HEK293 (cell line): ENCODE data around the gene POLR3B.

Source experiments
- CTCF ChIA-PET: fragments of 350-600 bp; formaldehyde crosslinking; extraction: SDS; loops from one replicate; lab custom pipeline; 2021; ENCODE audit warnings: antibody characterized with exemption; lab: Yijun Ruan, JAX
- POLR2A ChIA-PET: fragments of 300-600 bp; formaldehyde crosslinking; extraction: SDS; loops from one replicate; lab custom pipeline; 2020; ENCODE audit warnings: antibody characterized with exemption, inconsistent platforms; lab: Yijun Ruan, JAX
- H3K27ac ChIP-seq: fragments of 200-500 bp; sonication (Bioruptor generic); 2 replicates; pipeline ENCODE4 v1.5.1; 2014; ENCODE audit warnings: low read depth, low read length, control low read depth, inconsistent platforms; ENCODE audit errors: extremely low read depth
- H3K36me3 ChIP-seq, 2 experiments: fragments of 200-500 bp in 1 of 2; sonication (Bioruptor generic) in 1 of 2; 1 replicate in 1 of 2; 2 replicates in 1 of 2; pipeline ENCODE4 v1.5.1; 2014 to 2017; ENCODE audit warnings: inconsistent platforms in 2 of 2, low read length in 2 of 2; ENCODE audit not compliant: control insufficient read depth in 2 of 2, insufficient read depth in 1 of 2
- H3K4me1 ChIP-seq: fragments of 200-500 bp; sonication (Bioruptor generic); 2 replicates; pipeline ENCODE4 v1.5.1; 2014; ENCODE audit warnings: mild to moderate bottlenecking, low read length, inconsistent platforms; ENCODE audit not compliant: control insufficient read depth, insufficient read depth
- H3K4me3 ChIP-seq: 2 replicates; pipeline ENCODE4 v1.5.1; 2011; ENCODE audit warnings: low read depth, mild to moderate bottlenecking, control low read depth, low read length, moderate library complexity
- H3K9me3 ChIP-seq: fragments of 200-500 bp; sonication (Bioruptor generic); 2 replicates; pipeline ENCODE4 v1.5.1; 2014; ENCODE audit warnings: low read depth, low read length, inconsistent platforms; ENCODE audit not compliant: control insufficient read depth, insufficient read depth
- EGR2 ChIP-seq: fragments of 450-650 bp; formaldehyde crosslinking; IDR thresholded peaks from 2 replicates; pipeline ENCODE4 v1.5.1; 2016; ENCODE audit warnings: low read depth, missing biosample characterization, missing genetic modification characterization
- KLF10 ChIP-seq: fragments of 450-650 bp; IDR thresholded peaks from 2 replicates; pipeline ENCODE4 v1.5.1; 2018; ENCODE audit warnings: missing biosample characterization, mild to moderate bottlenecking, missing genetic modification characterization
- KLF9 ChIP-seq: fragments of 450-650 bp; formaldehyde crosslinking; IDR thresholded peaks from 2 replicates; pipeline ENCODE4 v1.5.1; 2016; ENCODE audit warnings: missing biosample characterization, missing genetic modification characterization, low read depth
- PRDM1 ChIP-seq: fragments of 450-650 bp; formaldehyde crosslinking; IDR thresholded peaks from 2 replicates; pipeline ENCODE4; 2016; ENCODE audit warnings: missing biosample characterization, missing genetic modification characterization
- SCRT1 ChIP-seq: fragments of 450-650 bp; formaldehyde crosslinking; IDR thresholded peaks from 2 replicates; pipeline ENCODE4 v1.5.1; 2016; ENCODE audit warnings: missing biosample characterization, missing genetic modification characterization, borderline replicate concordance
- TRIM28 ChIP-seq: IDR thresholded peaks from 2 replicates; pipeline ENCODE4 v1.6.1; 2011; ENCODE audit warnings: low read length, control low read depth, borderline replicate concordance
- ZNF133 ChIP-seq: fragments of 450-650 bp; formaldehyde crosslinking; IDR thresholded peaks from 2 replicates; pipeline ENCODE4 v1.5.1; 2016; ENCODE audit warnings: missing biosample characterization, missing genetic modification characterization
- ZNF174 ChIP-seq: fragments of 450-650 bp; formaldehyde crosslinking; IDR thresholded peaks from 2 replicates; pipeline ENCODE4 v1.5.0; 2017; ENCODE audit warnings: missing biosample characterization, mild to moderate bottlenecking, missing genetic modification characterization
- ZNF335 ChIP-seq: fragments of 450-650 bp; formaldehyde crosslinking; conservative IDR thresholded peaks from 2 replicates; pipeline ENCODE4 v1.5.1; 2016; ENCODE audit warnings: missing biosample characterization, missing genetic modification characterization
- ZNF350 ChIP-seq: fragments of 450-650 bp; formaldehyde crosslinking; IDR thresholded peaks from 2 replicates; pipeline ENCODE4 v1.5.0; 2017; ENCODE audit warnings: missing biosample characterization, mild to moderate bottlenecking, missing genetic modification characterization
- ZNF624 ChIP-seq: fragments of 450-650 bp; formaldehyde crosslinking; IDR thresholded peaks from 2 replicates; pipeline ENCODE4 v1.5.1; 2017; ENCODE audit warnings: missing biosample characterization, missing genetic modification characterization
- TF ChIP-seq, protein P1 (sequence below): fragments of 450-650 bp; formaldehyde crosslinking; IDR thresholded peaks from 2 replicates; pipeline ENCODE4 v1.5.1; 2016; ENCODE audit warnings: missing biosample characterization, missing genetic modification characterization, borderline replicate concordance
- TF ChIP-seq, protein P2 (sequence below): fragments of 450-650 bp; formaldehyde crosslinking; IDR thresholded peaks from 2 replicates; pipeline ENCODE4 v1.5.1; 2016; ENCODE audit warnings: missing biosample characterization, missing genetic modification characterization, low read depth
- TF ChIP-seq, protein P3 (sequence below): fragments of 450-650 bp; formaldehyde crosslinking; IDR thresholded peaks from 2 replicates; pipeline ENCODE4 v1.5.1; 2016; ENCODE audit warnings: missing biosample characterization, missing genetic modification characterization

Gene POLR3B

DNA sequence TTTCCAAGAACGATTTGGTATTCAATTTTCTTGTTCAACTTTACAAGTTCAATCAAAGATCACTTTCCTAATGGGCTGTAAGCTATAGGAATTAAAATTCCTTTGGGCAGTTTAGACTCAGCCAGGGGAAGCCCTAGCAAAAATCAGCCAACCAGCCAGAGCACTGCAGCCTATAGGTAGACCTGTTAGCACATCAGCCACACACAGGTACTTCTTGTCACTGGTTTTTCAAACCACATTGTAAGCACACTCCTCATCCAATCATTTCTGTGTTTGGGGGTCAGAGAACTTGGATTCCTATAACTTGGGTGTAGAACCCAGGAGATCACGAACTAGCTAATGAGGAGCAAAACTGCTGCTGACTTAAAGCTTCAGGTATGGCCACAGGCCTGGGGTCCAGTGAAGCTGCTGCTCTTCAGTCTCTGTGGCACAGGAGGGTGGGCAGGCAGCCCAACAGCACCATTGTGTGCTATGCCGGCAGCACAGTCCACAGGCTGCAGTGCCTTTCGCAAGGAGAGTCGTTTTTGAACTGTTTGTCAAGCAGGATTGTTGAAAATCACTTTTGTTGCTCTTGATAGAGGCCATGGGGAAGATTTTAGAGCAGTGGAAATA is 137.9 kb downstream of the POLR3B start:
- Histone ChIP-seq H3K9me3 (no peaks in the 10 kb centered on the region), H3K4me3 (no peak overlapping the region), H3K4me1 (no peaks in the 10 kb centered on the region), H3K36me3 (peaks cover 0 to 32% of the 10 kb centered on the region in 2 experiments; a peak in 1 of 3 replicates), H3K27ac (no peak overlapping the region)
- TF ChIP-seq, protein P1, sequence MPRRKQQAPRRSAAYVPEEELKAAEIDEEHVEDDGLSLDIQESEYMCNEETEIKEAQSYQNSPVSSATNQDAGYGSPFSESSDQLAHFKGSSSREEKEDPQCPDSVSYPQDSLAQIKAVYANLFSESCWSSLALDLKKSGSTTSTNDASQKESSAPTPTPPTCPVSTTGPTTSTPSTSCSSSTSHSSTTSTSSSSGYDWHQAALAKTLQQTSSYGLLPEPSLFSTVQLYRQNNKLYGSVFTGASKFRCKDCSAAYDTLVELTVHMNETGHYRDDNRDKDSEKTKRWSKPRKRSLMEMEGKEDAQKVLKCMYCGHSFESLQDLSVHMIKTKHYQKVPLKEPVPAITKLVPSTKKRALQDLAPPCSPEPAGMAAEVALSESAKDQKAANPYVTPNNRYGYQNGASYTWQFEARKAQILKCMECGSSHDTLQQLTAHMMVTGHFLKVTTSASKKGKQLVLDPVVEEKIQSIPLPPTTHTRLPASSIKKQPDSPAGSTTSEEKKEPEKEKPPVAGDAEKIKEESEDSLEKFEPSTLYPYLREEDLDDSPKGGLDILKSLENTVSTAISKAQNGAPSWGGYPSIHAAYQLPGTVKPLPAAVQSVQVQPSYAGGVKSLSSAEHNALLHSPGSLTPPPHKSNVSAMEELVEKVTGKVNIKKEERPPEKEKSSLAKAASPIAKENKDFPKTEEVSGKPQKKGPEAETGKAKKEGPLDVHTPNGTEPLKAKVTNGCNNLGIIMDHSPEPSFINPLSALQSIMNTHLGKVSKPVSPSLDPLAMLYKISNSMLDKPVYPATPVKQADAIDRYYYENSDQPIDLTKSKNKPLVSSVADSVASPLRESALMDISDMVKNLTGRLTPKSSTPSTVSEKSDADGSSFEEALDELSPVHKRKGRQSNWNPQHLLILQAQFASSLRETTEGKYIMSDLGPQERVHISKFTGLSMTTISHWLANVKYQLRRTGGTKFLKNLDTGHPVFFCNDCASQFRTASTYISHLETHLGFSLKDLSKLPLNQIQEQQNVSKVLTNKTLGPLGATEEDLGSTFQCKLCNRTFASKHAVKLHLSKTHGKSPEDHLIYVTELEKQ = no peak
- TF ChIP-seq PRDM1 (tag by site-specific recombination) (no peak), ZNF335 (no peak), ZNF133 (tag by site-specific recombination) (no peak), ZNF624 (no peak)
- TF ChIP-seq, protein P2, sequence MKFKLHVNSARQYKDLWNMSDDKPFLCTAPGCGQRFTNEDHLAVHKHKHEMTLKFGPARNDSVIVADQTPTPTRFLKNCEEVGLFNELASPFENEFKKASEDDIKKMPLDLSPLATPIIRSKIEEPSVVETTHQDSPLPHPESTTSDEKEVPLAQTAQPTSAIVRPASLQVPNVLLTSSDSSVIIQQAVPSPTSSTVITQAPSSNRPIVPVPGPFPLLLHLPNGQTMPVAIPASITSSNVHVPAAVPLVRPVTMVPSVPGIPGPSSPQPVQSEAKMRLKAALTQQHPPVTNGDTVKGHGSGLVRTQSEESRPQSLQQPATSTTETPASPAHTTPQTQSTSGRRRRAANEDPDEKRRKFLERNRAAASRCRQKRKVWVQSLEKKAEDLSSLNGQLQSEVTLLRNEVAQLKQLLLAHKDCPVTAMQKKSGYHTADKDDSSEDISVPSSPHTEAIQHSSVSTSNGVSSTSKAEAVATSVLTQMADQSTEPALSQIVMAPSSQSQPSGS = no peak
- ChIA-PET CTCF (no interaction called here), POLR2A (no interaction called here)

DNA sequence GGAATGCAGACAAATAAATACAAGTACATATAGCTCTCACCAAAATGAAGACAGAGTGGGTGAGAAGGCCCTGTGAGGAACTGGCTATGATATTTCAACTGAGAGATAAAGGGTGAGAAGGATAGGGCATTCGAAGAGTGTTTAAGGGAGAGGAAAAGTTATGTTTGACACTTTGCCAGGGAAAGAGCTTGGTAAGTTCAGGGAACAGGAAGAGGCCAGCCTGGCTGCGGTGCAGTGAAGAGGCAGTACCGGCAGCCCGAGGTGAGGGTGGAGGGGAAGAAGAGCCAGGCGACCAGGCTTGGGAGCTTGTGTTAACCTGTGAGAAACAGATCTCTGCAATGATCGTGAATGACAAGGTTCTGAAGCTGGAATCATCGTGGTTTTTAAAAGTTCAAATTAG is 140.5 kb downstream of the POLR3B start:
- TF ChIP-seq TRIM28 = no peak
- TF ChIP-seq SCRT1 (tag by site-specific recombination) = no peak
- TF ChIP-seq, protein P3, sequence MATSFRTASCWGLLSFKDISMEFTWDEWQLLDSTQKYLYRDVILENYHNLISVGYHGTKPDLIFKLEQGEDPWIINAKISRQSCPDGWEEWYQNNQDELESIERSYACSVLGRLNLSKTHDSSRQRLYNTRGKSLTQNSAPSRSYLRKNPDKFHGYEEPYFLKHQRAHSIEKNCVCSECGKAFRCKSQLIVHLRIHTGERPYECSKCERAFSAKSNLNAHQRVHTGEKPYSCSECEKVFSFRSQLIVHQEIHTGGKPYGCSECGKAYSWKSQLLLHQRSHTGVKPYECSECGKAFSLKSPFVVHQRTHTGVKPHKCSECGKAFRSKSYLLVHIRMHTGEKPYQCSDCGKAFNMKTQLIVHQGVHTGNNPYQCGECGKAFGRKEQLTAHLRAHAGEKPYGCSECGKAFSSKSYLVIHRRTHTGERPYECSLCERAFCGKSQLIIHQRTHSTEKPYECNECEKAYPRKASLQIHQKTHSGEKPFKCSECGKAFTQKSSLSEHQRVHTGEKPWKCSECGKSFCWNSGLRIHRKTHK (tag by site-specific recombination) = no peak
- TF ChIP-seq KLF10 (tag by site-specific recombination) = no peak
- TF ChIP-seq KLF9 (tag by site-specific recombination) = no peak
- TF ChIP-seq ZNF174 (tag by site-specific recombination) = no peak
- no peak for TF ChIP-seq ZNF350 (tag by site-specific recombination)
- POLR2A ChIA-PET = no interaction called here
- Histone ChIP-seq H3K9me3 (no peaks in the 10 kb centered on the region), H3K27ac (no peak overlapping the region), H3K36me3 (peaks cover 0 to 56% of the 10 kb centered on the region in 2 experiments; a peak in 1 of 3 replicates), H3K4me1 (no peaks in the 10 kb centered on the region), H3K4me3 (no peak overlapping the region)
- CTCF ChIA-PET = interaction anchor here (0.6 kb wide), 1 partner anchor 1107 kb away, joined by 4 read pairs; no protein-coding TSS in a partner anchor

DNA sequence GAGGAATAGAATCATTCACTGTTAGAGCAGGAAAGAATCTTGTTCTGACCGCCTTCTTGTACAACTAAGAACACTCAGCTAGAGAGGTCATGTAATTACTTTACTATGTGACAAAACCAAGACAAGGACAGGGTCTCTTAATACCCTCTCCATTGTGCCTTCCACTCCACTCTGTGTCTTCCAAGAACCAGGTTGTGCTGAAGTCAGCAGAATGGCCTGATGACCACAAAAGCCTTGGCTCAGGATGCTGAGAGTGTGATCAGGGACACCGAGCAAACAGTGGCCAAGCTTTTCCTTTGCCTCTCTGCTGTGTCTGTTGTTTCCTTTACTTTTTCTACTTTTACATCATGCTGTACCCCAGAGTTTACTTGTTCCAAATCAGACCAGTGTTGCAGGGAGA is 142.1 kb downstream of the POLR3B start:
- no peak for TF ChIP-seq ZNF133 (tag by site-specific recombination)
- TF ChIP-seq EGR2 (tag by site-specific recombination) = no peak
- no peak overlapping the region for H3K27ac ChIP-seq
- CTCF ChIA-PET = no interaction called here

More for the DNA sequence above, 142.1 kb downstream of the POLR3B start:
- H3K4me1 ChIP-seq = no peaks in the 10 kb centered on the region
- H3K4me3 ChIP-seq = no peak overlapping the region
- H3K36me3 ChIP-seq = peaks cover 0 to 65% of the 10 kb centered on the region in 2 experiments; a peak in 1 of 3 replicates
- POLR2A ChIA-PET = no interaction called here
- no peaks in the 10 kb centered on the region for H3K9me3 ChIP-seq
